Mucosa of rectum (tissue), 2 donors: ENCODE measurements around the gene OPTC.

Source experiments
- H3K27ac ChIP-seq, 2 donors: one replicate each; pipeline ENCODE4 v1.7.0; 2013; ENCODE audit warnings: inconsistent platforms in 2 of 2, low read depth in 2 of 2, low read length in 2 of 2
- H3K27me3 ChIP-seq, 2 donors: one replicate each; pipeline ENCODE4 v1.7.0; 2013; ENCODE audit warnings: low read length in 2 of 2; ENCODE audit not compliant: control insufficient read depth in 2 of 2, insufficient read depth in 2 of 2
- H3K36me3 ChIP-seq, 2 donors: one replicate each; pipeline ENCODE4 v1.7.0; 2013; ENCODE audit warnings: low read length in 2 of 2; ENCODE audit not compliant: control insufficient read depth in 2 of 2, insufficient read depth in 2 of 2
- H3K4me1 ChIP-seq, 2 donors: one replicate each; pipeline ENCODE4 v1.7.0; 2013; ENCODE audit warnings: low read length in 2 of 2, mild to moderate bottlenecking in 1 of 2; ENCODE audit not compliant: control insufficient read depth in 2 of 2, insufficient read depth in 2 of 2
- H3K4me3 ChIP-seq, 2 donors: one replicate each; pipeline ENCODE4 v1.7.0; 2013; ENCODE audit warnings: low read length in 2 of 2
- H3K9ac ChIP-seq, 2 donors: one replicate each; pipeline ENCODE4 v1.7.0; 2013; ENCODE audit warnings: low read length in 2 of 2, low read depth in 1 of 2, mild to moderate bottlenecking in 1 of 2
- H3K9me3 ChIP-seq, 2 donors: one replicate each; pipeline ENCODE4 v1.7.0; 2013; ENCODE audit warnings: low read length in 2 of 2; ENCODE audit not compliant: control insufficient read depth in 2 of 2
- donor health status: healthy.
- donor health status: Normal muscosa, but diverticular disease.

OPTC gene

DNA sequence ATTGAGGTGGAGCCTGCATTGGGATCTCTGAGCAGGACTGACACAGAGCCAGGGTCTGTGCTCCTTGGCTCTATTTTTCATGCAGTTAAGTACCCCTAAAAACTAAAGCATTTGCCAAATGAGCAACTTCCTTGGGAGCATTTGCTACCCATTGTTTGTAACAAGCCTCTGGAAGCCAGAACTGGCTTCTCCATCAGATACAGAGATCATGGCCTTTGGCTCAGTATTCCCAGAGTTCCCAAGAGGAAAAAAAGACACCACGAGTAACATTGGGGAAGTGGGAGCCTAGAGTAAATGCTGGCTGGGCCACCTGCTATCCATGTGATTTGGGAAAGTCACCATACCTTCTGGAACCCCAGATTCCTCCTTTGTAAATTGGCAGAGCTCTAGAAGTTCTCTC, 44.8 kb downstream of the OPTC start:
- no peak overlapping the region for H3K27ac ChIP-seq
- no peaks in the 10 kb centered on the region for H3K36me3 ChIP-seq
- no peaks in the 10 kb centered on the region for H3K9me3 ChIP-seq
- H3K9ac ChIP-seq: no peak overlapping the region
- no peaks in the 10 kb centered on the region for H3K27me3 ChIP-seq
- H3K4me1 ChIP-seq: no peaks in the 10 kb centered on the region
- no peak overlapping the region for H3K4me3 ChIP-seq

GRCh38 chr1:203539831-203540546, 46.0 kb downstream of the OPTC start:
- no peaks in the 10 kb centered on the region for H3K27me3 ChIP-seq
- no peak overlapping the region for H3K9ac ChIP-seq
- no peak overlapping the region for H3K27ac ChIP-seq
- H3K36me3 ChIP-seq: no peaks in the 10 kb centered on the region
- no peak overlapping the region for H3K4me3 ChIP-seq
- H3K9me3 ChIP-seq: no peaks in the 10 kb centered on the region
- H3K4me1 ChIP-seq: no peaks in the 10 kb centered on the region

DNA sequence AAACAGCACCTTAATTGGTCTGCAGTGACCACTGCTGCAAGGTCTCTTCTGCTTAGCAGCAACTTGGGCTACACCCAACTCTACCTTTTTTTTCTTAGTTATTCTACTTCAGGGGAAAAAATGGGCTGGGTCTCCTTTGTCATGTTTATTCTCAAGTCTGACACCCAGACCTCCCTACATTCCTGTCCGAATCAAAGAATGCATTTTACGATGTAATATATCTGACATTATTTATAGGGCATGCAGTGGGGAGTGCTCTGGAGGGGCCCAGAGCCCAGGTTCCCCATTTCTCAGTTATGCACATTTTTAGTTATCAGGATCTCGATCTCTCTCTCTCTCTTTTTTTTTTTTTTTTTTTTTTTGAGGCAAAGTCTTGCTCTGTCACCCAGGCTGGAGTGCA, 50.5 kb downstream of the OPTC start:
- Histone ChIP-seq H3K4me3 (no peak overlapping the region), H3K4me1 (no peaks in the 10 kb centered on the region), H3K36me3 (no peaks in the 10 kb centered on the region), H3K27me3 (no peaks in the 10 kb centered on the region), H3K27ac (no peak overlapping the region), H3K9ac (no peak overlapping the region), H3K9me3 (no peaks in the 10 kb centered on the region)

- no peak overlapping the region for H3K9ac ChIP-seq
- H3K4me3 ChIP-seq: no peak overlapping the region
- H3K36me3 ChIP-seq: no peaks in the 10 kb centered on the region
- H3K27me3 ChIP-seq: no peaks in the 10 kb centered on the region
- no peaks in the 10 kb centered on the region for H3K9me3 ChIP-seq
- H3K4me1 ChIP-seq: no peaks in the 10 kb centered on the region
- no peak overlapping the region for H3K27ac ChIP-seq
Measured at GRCh38 chr1:203544978-203545816, 51.2 kb downstream of the OPTC start.

DNA sequence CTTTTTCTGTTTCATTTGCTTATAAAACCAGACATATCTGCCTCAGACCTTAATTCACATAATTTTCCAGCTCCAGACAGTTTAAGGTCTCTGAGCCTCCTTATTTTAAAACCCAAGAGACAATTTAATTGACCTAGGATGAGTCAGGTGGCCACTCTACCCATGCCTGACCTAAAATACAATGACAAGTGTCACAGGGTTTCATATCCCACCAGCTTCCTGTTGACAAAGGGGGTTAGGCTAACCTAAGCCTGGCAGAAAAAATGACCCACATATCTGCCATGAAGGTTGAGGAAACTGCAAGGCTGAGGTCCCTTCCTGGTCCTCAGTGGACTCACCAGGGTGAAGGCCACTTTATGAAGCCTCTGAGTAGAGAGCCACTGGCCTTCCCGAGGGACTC, 52.3 kb downstream of the OPTC start:
- Histone ChIP-seq H3K27ac (no peak overlapping the region), H3K4me1 (no peaks in the 10 kb centered on the region), H3K27me3 (no peaks in the 10 kb centered on the region), H3K4me3 (no peak overlapping the region), H3K9ac (no peak overlapping the region), H3K36me3 (no peaks in the 10 kb centered on the region), H3K9me3 (no peaks in the 10 kb centered on the region)

- H3K9me3 ChIP-seq: no peaks in the 10 kb centered on the region
- no peak overlapping the region for H3K9ac ChIP-seq
- H3K4me1 ChIP-seq: no peaks in the 10 kb centered on the region
- no peaks in the 10 kb centered on the region for H3K36me3 ChIP-seq
- no peak overlapping the region for H3K27ac ChIP-seq
- H3K27me3 ChIP-seq: no peaks in the 10 kb centered on the region
- no peak overlapping the region for H3K4me3 ChIP-seq
Measured at GRCh38 chr1:203547147-203547546, 53.2 kb downstream of the OPTC start.

DNA sequence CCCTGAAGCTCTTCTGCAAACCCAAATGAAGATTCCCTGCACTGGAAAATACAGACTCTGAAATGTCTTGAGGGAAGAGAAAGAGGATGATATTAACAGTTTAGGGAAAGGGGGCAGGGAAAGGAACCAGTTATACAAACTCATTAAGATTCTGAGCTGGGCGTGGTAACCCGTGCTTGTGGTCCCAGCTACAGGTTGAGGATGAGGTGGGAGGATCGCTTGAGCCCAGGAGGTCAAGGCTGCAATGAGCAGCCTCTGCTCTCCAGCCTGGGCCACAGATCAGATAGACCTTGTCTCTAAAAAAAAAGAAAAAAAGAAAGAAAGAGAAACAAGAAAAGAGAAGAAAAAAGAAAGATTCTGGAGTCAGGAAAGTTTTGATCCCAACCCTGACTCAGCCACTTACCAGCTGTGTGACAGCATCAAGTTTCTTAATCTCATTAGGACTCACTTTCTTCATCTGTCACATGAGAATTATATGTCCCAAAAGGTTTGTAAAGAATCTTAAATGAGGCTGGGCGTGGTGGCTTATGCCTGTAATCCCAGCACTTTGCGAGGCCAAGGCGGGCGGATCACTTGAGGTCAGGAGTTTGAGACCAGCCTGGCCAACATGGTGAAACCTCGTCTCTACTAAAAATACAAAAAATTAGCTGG, 53.9 kb downstream of the OPTC start:
- Histone ChIP-seq H3K4me1 (no peaks in the 10 kb centered on the region), H3K9ac (no peak overlapping the region), H3K27ac (no peak overlapping the region)

GRCh38 chr1:203548892-203549291, 54.9 kb downstream of the OPTC start:
- no peaks in the 10 kb centered on the region for H3K9me3 ChIP-seq
- no peaks in the 10 kb centered on the region for H3K27me3 ChIP-seq
- no peak overlapping the region for H3K27ac ChIP-seq
- H3K4me1 ChIP-seq: no peaks in the 10 kb centered on the region
- H3K9ac ChIP-seq: no peak overlapping the region
- no peak overlapping the region for H3K4me3 ChIP-seq
- no peaks in the 10 kb centered on the region for H3K36me3 ChIP-seq

More for the DNA sequence above, 53.9 kb downstream of the OPTC start:
- Histone ChIP-seq H3K4me3 (no peak overlapping the region), H3K9me3 (no peaks in the 10 kb centered on the region), H3K27me3 (no peaks in the 10 kb centered on the region), H3K36me3 (no peaks in the 10 kb centered on the region)

GRCh38 chr1:203549309-203549708, 55.4 kb downstream of the OPTC start:
- Histone ChIP-seq H3K9ac (no peak overlapping the region), H3K27me3 (no peaks in the 10 kb centered on the region), H3K4me1 (no peaks in the 10 kb centered on the region), H3K27ac (no peak overlapping the region), H3K9me3 (no peaks in the 10 kb centered on the region), H3K4me3 (no peak overlapping the region), H3K36me3 (no peaks in the 10 kb centered on the region)

DNA sequence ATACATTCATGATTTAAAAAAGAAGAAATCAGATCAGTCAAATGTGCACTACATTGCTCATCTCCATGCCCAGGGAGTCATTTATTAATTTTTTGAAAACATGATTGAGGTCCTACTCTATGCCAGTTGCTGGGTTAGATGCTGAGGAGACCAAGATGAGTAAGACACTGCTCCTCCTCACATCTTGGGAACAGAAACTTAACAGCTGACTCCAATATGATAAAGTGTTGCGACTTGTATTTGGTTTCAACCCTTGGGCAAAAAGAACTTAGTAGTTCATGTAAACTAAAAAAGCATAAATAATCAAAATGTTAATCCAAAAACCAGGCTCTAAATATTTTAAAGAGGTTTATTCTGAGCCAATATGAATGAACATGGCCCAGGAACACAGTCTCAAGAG, 56.9 kb downstream of the OPTC start:
- Histone ChIP-seq H3K27ac (no peak overlapping the region), H3K4me3 (no peak overlapping the region), H3K9ac (no peak overlapping the region), H3K4me1 (peaks cover 0 to 4% of the 10 kb centered on the region in 2 donors), H3K36me3 (no peaks in the 10 kb centered on the region), H3K9me3 (no peaks in the 10 kb centered on the region), H3K27me3 (no peaks in the 10 kb centered on the region)
